SJSA1 (cell line): ENCODE measurements around the gene ACTN1. TPM values are rescaled to one million over a fixed set of nuclear protein-coding genes. Genes with fewer than 3 reads are reported as not detected.

Experiments used
- DNase-seq, 2 experiments: peaks; one replicate each; pipeline ENCODE4 v3.0.0-alpha.2; 2015 to 2020; ENCODE audit warnings: low spot score in 2 of 2, low read depth in 1 of 2
- H3K27ac ChIP-seq: fragments of 250-450 bp; sonication (Bioruptor Pico); 2 replicates; pipeline ENCODE4 v1.5.1; 2020; ENCODE audit warnings: mild to moderate bottlenecking, moderate library complexity
- H3K27me3 ChIP-seq: fragments of 250-450 bp; sonication (Bioruptor Pico); replicated peaks from 2 replicates; pipeline ENCODE4 v1.5.1; 2020; ENCODE audit warnings: mild to moderate bottlenecking, moderate library complexity
- H3K36me3 ChIP-seq: fragments of 250-450 bp; sonication (Bioruptor Pico); 2 replicates; pipeline ENCODE4 v1.5.1; 2020; ENCODE audit warnings: mild to moderate bottlenecking
- H3K4me1 ChIP-seq: fragments of 250-450 bp; sonication (Bioruptor Pico); replicated peaks from 2 replicates; pipeline ENCODE4 v1.6.1; 2021; ENCODE audit warnings: mild to moderate bottlenecking
- H3K4me3 ChIP-seq: fragments of 250-450 bp; sonication (Bioruptor Pico); 2 replicates; pipeline ENCODE4 v1.5.1; 2020; ENCODE audit warnings: mild to moderate bottlenecking
- H3K9me3 ChIP-seq: fragments of 250-450 bp; sonication (Bioruptor Pico); replicated peaks from 2 replicates; pipeline ENCODE4 v1.5.1; 2020; ENCODE audit warnings: mild to moderate bottlenecking
- total RNA-seq: library from RNA; depleted of rRNA; stranded (reverse); fragments of >200 nt; shearing (Covaris generic); gene quantifications from 2 replicates; pipeline ENCODE4 v1.2.3, GENCODE V29; 2014

Gene ACTN1
- total RNA-seq, 1 experiment from 2014 or later = 370 TPM

DNA sequence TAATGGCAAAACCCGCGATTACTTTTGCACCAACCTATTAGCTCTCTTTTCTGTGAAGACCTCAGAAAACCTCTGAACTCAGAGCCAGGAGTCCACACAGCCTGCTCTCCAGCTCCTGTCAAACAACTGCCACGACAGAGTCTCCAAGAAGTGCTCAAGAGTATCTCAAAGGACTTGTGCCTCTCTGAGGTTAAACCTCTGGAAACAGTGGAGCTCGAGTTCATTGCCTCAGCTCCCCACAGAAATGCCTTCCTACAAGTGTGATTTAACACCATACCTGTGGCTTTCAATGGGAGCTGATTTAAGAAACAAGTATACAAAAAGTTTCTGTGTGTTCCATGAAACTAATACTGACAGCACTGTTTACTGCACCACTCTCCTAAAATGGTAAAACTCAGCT is 20.1 kb downstream of the ACTN1 start:
- Histone ChIP-seq H3K36me3 (peaks cover 94% of the 10 kb centered on the region), H3K4me1 (peaks cover 86% of the 10 kb centered on the region), H3K9me3 (no peaks in the 10 kb centered on the region), H3K27ac (no peak overlapping the region), H3K27me3 (no peaks in the 10 kb centered on the region), H3K4me3 (no peak overlapping the region)
- DNase-seq = no peak

DNA sequence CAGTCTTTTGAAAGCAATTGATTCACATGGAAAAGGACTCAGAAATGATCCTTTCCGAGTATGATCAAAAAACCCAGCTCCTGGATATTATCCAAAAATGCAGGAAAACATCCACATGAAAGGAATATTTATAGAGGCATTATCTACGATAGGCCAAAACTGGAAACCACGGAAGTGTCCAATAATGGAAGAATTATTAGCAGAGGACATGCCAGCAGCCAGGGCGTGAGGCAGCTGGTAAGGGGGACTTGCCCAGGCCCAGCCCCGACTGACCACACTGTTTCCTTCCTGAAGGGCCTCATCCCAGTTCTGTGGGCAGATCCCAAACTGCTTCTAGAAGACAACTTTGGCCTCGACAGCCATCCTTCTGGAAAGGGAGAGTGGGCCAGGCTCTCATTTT is 20.5 kb downstream of the ACTN1 start:
- Histone ChIP-seq H3K36me3 (peaks cover 89% of the 10 kb centered on the region), H3K27ac (no peak overlapping the region)
- no peak for DNase-seq

DNA sequence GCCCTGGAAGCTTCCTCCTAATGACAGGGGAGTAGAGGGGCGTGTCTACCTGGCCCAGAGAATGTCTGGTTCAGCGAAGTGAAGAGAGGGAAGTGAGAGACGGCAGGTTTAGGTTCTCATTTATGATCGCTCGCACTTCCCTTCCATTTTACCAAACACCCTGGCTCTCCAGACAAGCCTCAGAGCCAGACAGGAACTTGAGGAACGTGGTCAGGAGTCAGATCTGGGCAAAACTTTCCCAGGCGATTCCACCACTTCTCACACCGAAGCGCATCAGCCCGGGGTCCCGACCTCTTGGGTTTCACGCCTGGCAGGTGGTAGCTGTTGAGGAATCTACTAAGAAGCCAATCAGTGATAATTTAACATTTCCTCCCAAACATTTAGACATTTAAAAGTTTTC is 21.3 kb downstream of the ACTN1 start:
- no peak overlapping the region for H3K27ac ChIP-seq

More for the DNA sequence above, 20.5 kb downstream of the ACTN1 start:
- Histone ChIP-seq H3K4me3 (no peak overlapping the region), H3K4me1 (peaks cover 88% of the 10 kb centered on the region), H3K27me3 (no peaks in the 10 kb centered on the region), H3K9me3 (no peaks in the 10 kb centered on the region)

DNA sequence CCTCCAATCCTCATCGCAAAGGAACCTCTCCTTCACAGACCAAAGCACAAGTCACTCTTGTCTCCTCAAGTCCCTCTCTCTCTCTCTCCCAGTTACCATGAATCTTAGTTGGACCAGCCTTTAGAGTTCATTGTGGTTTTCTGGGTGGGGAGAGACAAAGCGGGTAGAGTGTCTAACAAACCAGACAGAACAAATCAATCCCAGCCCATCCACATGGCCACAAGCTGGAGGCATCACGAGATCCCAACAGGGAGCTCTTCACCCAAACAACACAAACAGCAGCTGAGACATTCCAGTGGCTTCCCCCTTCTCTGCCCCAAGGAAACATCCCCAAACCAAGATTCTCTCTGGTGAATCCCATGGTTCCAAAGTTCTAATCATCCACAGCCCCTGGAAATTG is 22.4 kb downstream of the ACTN1 start:
- no peaks in the 10 kb centered on the region for H3K27me3 ChIP-seq
- H3K36me3 ChIP-seq = peaks cover 88% of the 10 kb centered on the region
- peaks cover 88% of the 10 kb centered on the region for H3K4me1 ChIP-seq
- H3K27ac ChIP-seq = no peak overlapping the region
- DNase-seq = no peak
- H3K9me3 ChIP-seq = no peaks in the 10 kb centered on the region
- no peak overlapping the region for H3K4me3 ChIP-seq

More for the DNA sequence above, 21.3 kb downstream of the ACTN1 start:
- Histone ChIP-seq H3K36me3 (peaks cover 88% of the 10 kb centered on the region), H3K9me3 (no peaks in the 10 kb centered on the region), H3K4me3 (no peak overlapping the region), H3K4me1 (peaks cover 88% of the 10 kb centered on the region), H3K27me3 (no peaks in the 10 kb centered on the region)
- DNase-seq = no peak

GRCh38 chr14:68955851-68956179 is 23.3 kb downstream of the ACTN1 start:
- no peak for DNase-seq
- no peak overlapping the region for H3K27ac ChIP-seq

DNA sequence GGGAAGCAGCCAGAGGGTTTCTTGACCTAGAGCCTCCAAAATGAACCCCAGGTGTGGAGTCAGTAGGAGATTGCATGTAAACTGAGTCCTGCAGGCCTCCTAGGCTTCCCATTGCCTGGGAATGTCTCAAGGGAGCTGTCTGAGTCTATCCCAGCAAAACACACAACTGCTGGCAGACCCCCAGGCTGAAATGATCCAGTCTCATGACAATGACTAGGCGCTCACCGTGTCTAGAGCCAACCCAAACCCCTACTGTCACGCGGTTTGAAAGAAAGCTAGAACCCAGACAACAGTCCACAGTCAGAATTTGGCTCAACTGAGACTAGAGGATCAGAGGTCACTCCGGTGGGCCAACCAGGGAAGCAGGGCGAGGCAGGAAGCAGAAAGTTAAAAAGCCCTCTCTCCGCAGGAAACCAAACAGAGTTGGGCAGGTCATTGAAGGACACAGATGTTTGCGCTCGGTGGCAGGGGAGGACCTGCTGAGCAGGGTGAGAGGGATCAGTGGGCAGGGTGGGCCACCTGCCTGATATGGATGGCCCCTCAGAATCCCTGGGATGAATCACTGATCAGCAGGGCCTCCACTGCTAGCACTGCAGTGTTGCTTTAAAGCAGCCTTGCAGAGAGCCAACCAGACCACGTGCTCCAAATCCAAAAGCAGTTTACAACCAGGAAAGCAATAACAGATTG is 23.8 kb downstream of the ACTN1 start:
- Histone ChIP-seq H3K36me3 (peaks cover 85% of the 10 kb centered on the region), H3K27me3 (no peaks in the 10 kb centered on the region), H3K9me3 (no peaks in the 10 kb centered on the region), H3K4me1 (peaks cover 97% of the 10 kb centered on the region), H3K4me3 (no peak overlapping the region), H3K27ac (no peak overlapping the region)
- DNase-seq = no peak

More at GRCh38 chr14:68955851-68956179, 23.3 kb downstream of the ACTN1 start:
- Histone ChIP-seq H3K9me3 (no peaks in the 10 kb centered on the region), H3K4me3 (no peak overlapping the region), H3K4me1 (peaks cover 92% of the 10 kb centered on the region), H3K27me3 (no peaks in the 10 kb centered on the region), H3K36me3 (peaks cover 85% of the 10 kb centered on the region)

- Histone ChIP-seq H3K4me3 (no peak overlapping the region), H3K9me3 (no peaks in the 10 kb centered on the region)
- DNase-seq = no peak
These were observed 25.9 kb downstream of the ACTN1 start for GRCh38 chr14:68953196-68953555.

DNA sequence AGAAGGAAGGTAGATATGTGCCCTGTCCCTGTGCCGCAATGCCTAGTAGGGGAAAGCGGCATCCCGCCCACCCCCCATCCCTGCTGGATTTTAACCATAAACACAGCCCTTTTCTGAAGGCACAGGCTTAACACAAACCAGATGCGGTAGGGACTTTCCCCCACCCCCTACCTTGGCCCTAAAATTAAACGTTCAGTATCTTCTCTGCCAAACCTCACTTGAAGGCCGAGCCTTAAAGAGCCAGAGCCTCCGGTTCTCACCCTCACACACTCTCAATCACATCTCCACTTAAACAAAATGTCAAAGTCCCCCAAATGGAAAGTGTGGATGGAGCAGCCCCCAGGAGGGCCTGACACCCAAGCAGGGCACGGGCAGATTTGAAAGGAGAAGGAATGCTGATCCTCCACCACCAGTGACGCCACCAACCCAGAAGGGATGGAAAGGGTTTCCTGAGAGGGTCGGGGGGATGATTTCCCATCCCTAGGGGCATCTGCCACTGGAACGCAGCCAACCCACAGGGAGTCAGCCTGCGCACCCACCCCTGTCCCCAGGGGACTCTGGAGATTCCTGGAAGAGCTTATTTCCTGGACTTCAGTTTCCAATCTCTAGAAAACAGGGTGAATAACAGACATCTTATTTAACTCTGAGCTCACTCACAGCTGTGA is 26.4 kb downstream of the ACTN1 start:
- H3K27me3 ChIP-seq = no peaks in the 10 kb centered on the region
- H3K4me3 ChIP-seq = no peak overlapping the region
- peak overlapping the region; percentile 56 for H3K27ac ChIP-seq
- DNase-seq = peak; percentile 72 to 75
- no peaks in the 10 kb centered on the region for H3K9me3 ChIP-seq
- peaks cover 75% of the 10 kb centered on the region for H3K36me3 ChIP-seq
- peaks cover 100% of the 10 kb centered on the region for H3K4me1 ChIP-seq

More at GRCh38 chr14:68953196-68953555, 25.9 kb downstream of the ACTN1 start:
- H3K27ac ChIP-seq = peak overlapping the region; percentile 56
- no peaks in the 10 kb centered on the region for H3K27me3 ChIP-seq
- H3K4me1 ChIP-seq = peaks cover 100% of the 10 kb centered on the region
- H3K36me3 ChIP-seq = peaks cover 75% of the 10 kb centered on the region

- H3K4me3 ChIP-seq = no peak overlapping the region
- peak overlapping the region; percentile 15 for H3K27ac ChIP-seq
These were observed 27.1 kb downstream of the ACTN1 start for GRCh38 chr14:68951800-68952530.

DNA sequence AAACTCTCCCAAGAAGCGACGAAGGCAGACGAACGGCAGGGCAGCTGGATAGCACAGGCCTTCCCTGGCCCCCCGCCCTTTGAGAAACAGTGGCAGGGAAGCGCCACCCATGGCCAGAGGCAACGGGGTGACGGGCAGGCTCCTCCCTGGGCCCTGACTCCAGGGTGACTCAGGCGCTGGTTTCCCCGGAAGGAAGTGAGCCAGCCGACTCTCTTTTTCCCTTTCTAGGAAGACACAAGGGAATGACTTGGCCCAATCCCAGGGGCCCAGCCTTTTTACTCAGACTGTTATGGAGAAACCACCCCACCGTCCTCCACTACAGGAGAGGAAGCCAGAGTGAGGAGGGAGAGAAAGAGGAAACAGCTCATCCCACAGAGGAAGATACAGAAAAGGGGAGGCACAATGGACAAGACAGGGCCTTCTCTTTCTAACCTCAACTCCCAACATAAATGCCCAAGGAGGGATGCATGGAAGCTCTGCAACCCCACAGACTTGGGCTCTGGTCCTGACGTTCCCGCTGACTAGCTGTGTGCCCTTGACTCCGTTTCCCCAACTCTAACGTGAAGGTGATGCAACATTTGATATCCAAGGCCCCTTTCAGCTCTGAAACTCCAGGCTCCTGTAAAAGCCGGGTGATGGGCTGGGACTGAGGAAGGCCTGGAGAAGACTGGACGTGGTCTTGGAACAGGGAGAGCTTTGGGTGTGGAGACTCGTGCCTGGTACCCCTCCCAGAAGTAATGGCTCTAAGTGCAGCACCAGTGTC is 27.9 kb downstream of the ACTN1 start:
- peaks cover 75% of the 10 kb centered on the region for H3K36me3 ChIP-seq
- no peak overlapping the region for H3K4me3 ChIP-seq
- peak; percentile 96 to 97 for DNase-seq
- no peaks in the 10 kb centered on the region for H3K27me3 ChIP-seq
- peak overlapping the region; percentile 31 for H3K27ac ChIP-seq
- H3K9me3 ChIP-seq = no peaks in the 10 kb centered on the region
- peaks cover 100% of the 10 kb centered on the region for H3K4me1 ChIP-seq

More at GRCh38 chr14:68951800-68952530, 27.1 kb downstream of the ACTN1 start:
- DNase-seq = no peak
- no peaks in the 10 kb centered on the region for H3K27me3 ChIP-seq
- peaks cover 75% of the 10 kb centered on the region for H3K36me3 ChIP-seq
- H3K4me1 ChIP-seq = peaks cover 100% of the 10 kb centered on the region
- no peaks in the 10 kb centered on the region for H3K9me3 ChIP-seq

- Histone ChIP-seq H3K36me3 (peaks cover 74% of the 10 kb centered on the region), H3K4me1 (peaks cover 100% of the 10 kb centered on the region), H3K27ac (no peak overlapping the region), H3K27me3 (no peaks in the 10 kb centered on the region), H3K9me3 (no peaks in the 10 kb centered on the region), H3K4me3 (no peak overlapping the region)
- DNase-seq = no peak
These were observed 29.0 kb downstream of the ACTN1 start for GRCh38 chr14:68950111-68950510.

GRCh38 chr14:68949601-68949965 is 29.5 kb downstream of the ACTN1 start:
- Histone ChIP-seq H3K27me3 (no peaks in the 10 kb centered on the region), H3K27ac (no peak overlapping the region), H3K4me1 (peaks cover 97% of the 10 kb centered on the region), H3K9me3 (no peaks in the 10 kb centered on the region), H3K4me3 (no peak overlapping the region), H3K36me3 (peaks cover 73% of the 10 kb centered on the region)
- no peak for DNase-seq

DNA sequence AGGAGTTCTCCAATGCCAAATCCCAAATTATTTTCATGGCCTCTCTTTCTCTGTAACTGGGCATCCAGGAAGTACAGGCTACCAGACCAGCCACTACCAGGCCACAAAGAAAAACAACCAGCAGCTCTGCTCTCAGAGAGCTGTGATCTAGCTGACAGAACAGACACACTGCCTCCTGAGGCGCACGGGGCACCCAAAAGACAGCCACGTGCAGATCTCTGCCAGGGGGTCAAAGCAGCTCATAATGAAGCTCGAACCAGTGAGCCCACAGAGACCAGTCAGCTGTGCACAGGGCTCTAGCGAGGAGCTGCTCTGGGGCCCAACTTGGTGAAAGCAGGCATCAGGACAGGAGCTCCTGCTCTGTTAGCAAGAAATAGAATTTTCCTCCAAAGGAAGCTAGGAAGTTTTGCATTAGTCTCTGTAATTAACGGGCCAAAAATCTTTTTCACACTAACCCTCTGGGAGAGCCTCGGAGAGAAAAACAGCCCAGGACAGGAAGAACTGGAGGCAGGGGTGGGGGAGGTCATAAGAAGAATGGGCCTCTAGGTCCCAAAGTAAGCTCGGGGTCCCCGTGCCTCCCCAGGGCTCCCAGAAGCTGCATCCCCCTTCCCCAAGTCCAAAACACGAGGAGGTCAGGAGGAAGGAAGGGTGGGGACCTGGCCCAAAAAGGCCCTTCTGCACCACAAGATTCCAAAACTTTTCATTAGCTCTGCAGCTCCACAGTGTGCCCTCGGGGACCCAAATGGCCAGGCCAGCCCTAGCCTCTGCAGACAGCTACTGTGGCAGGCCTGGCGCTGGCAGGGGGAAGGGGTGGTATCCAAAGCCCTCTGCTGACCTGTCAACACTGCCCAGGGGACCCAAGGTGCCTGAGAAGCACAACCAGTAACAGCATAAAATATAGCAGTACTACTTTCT is 30.2 kb downstream of the ACTN1 start:
- no peak for DNase-seq
- Histone ChIP-seq H3K27me3 (no peaks in the 10 kb centered on the region), H3K4me1 (peaks cover 97% of the 10 kb centered on the region), H3K4me3 (no peak overlapping the region), H3K27ac (no peak overlapping the region), H3K9me3 (no peaks in the 10 kb centered on the region), H3K36me3 (peaks cover 78% of the 10 kb centered on the region)
